ENCODE measurements around the gene TGM2. TPM values are rescaled to one million over a fixed set of nuclear protein-coding genes. Genes with fewer than 3 reads are reported as not detected.

The TGM2 gene
- polyA plus RNA-seq, 2 of the 4 experiments (the other 2 are of a cell fraction) = 173 to 441 TPM

DNA sequence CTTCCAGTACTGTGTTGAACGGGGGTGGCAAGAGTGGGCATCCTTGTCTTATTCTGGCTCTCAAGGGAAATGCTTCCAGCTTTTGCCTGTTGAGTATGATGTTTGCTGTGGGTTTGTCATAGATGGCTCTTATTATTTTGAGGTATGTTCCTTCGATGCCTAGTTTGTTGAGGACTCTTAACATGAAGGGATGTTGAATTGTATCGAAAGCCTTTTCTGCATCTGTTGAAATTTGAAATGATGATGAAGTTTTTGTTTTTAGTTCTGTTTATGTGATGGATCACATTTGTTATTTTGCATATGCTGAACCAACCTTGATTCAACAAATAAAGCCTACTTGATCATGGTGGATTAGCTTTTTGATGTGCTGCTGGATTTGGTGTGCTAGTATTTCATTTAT is 83.5 kb downstream of the TGM2 start:
- H3K4me2 ChIP-seq = no peak overlapping the region
- H3K27ac ChIP-seq = no peak overlapping the region
- DNase-seq (ENCODE audit: low read depth in 1 of 2, low spot score in 1 of 2) (no peak), ATAC-seq (no peak), FAIRE-seq (no peak)
- H3K4me3 ChIP-seq = no peak overlapping the region
- CTCF ChIA-PET = interaction anchor here (0.8 to 4.0 kb wide), 2 partner anchors 24 to 141 kb away, joined by 3 to 16 read pairs; no protein-coding TSS in a partner anchor
- TF ChIP-seq, protein P1, sequence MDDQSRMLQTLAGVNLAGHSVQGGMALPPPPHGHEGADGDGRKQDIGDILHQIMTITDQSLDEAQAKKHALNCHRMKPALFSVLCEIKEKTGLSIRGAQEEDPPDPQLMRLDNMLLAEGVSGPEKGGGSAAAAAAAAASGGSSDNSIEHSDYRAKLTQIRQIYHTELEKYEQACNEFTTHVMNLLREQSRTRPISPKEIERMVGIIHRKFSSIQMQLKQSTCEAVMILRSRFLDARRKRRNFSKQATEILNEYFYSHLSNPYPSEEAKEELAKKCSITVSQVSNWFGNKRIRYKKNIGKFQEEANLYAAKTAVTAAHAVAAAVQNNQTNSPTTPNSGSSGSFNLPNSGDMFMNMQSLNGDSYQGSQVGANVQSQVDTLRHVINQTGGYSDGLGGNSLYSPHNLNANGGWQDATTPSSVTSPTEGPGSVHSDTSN (IDR thresholded peaks at IDR 0.05) = no peak
- TF ChIP-seq RAD21 (conservative IDR thresholded peaks at IDR 0.05 in 1 of 2, IDR thresholded peaks at IDR 0.05 in 1 of 2) (no peak), EP300 (IDR thresholded peaks at IDR 0.05) (no peak), JUNB (IDR thresholded peaks at IDR 0.05) (no peak), CBX2 (IDR thresholded peaks at IDR 0.05; ENCODE audit: borderline replicate concordance, low read depth) (no peak), KDM1A (IDR thresholded peaks at IDR 0.05; ENCODE audit: low read depth) (no peak), NFE2L2 (conservative IDR thresholded peaks at IDR 0.05; ENCODE audit: low read length) (no peak), SMC3 (IDR thresholded peaks at IDR 0.05) (no peak), HOXA7 (CRISPR knock-in tag; IDR thresholded peaks at IDR 0.05) (no peak), HDAC2 (IDR thresholded peaks at IDR 0.05) (no peak), TFCP2L1 (CRISPR knock-in tag; IDR thresholded peaks at IDR 0.05) (no peak), RCOR1 (IDR thresholded peaks at IDR 0.05; ENCODE audit: low read depth, low read length) (no peak), ESRRA (IDR thresholded peaks at IDR 0.05; ENCODE audit: borderline replicate concordance, low read length) (no peak)
- TF ChIP-seq, protein P2, sequence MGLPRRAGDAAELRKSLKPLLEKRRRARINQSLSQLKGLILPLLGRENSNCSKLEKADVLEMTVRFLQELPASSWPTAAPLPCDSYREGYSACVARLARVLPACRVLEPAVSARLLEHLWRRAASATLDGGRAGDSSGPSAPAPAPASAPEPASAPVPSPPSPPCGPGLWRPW (IDR thresholded peaks at IDR 0.05) = no peak
- TF ChIP-seq, protein P3, sequence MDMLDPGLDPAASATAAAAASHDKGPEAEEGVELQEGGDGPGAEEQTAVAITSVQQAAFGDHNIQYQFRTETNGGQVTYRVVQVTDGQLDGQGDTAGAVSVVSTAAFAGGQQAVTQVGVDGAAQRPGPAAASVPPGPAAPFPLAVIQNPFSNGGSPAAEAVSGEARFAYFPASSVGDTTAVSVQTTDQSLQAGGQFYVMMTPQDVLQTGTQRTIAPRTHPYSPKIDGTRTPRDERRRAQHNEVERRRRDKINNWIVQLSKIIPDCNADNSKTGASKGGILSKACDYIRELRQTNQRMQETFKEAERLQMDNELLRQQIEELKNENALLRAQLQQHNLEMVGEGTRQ (IDR thresholded peaks at IDR 0.05) = no peak
- peaks cover 10% of the 10 kb centered on the region; the same call in 1 of the 3 replicates for H3K9me3 ChIP-seq
- WGBS (ENCODE audit: missing lambda C conversion rate) = 98% methylated on average over 3 of the region's 3 CpGs
- H3K4me1 ChIP-seq = peaks cover 9% of the 10 kb centered on the region; the same call in 2 of the 3 replicates
- POLR2A ChIA-PET = no interaction called here

DNA sequence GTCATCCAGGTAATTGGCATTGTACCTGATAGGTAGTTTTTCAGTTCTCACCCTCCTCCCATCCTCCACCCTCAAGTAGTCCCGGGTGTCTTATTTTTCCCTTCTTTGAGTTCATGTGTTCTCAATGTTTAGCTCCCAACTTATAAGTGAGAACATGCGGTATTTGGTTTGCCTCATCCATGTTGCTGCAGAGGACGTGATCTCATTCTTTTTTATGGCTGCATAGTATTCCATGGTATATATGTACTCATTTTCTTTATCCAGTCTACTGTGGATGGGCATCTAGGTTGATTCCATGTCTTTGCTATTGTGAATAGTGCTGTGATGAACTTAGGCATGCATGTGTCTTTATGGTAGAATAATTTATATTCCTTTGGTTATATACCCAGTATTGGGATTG is 85.7 kb downstream of the TGM2 start:
- FAIRE-seq = no peak
- Histone ChIP-seq H3K4me3 (no peak overlapping the region), H3K4me2 (no peak overlapping the region), H3K9me3 (peaks cover 10% of the 10 kb centered on the region; the same call in 1 of the 3 replicates), H3K27ac (no peak overlapping the region), H3K4me1 (peaks cover 8% of the 10 kb centered on the region; the same call in 2 of the 3 replicates)
- DNase-seq (ENCODE audit: low read depth in 1 of 2, low spot score in 1 of 2) = no peak
- 95% methylated on average over 3 of the region's 3 CpGs for WGBS (ENCODE audit: missing lambda C conversion rate)
- ChIA-PET POLR2A (no interaction called here), CTCF (interaction anchor here (1.2 to 4.0 kb wide), 3 partner anchors 13 to 143 kb away, joined by 4 to 16 read pairs (median 11); no protein-coding TSS in a partner anchor)
- no peak for TF ChIP-seq FOSB (CRISPR knock-in tag; IDR thresholded peaks at IDR 0.05)
- no peak for TF ChIP-seq RFX5 (IDR thresholded peaks at IDR 0.05)
- no peak for TF ChIP-seq NFE2L2 (conservative IDR thresholded peaks at IDR 0.05; ENCODE audit: low read length)
- ATAC-seq = no peak

DNA sequence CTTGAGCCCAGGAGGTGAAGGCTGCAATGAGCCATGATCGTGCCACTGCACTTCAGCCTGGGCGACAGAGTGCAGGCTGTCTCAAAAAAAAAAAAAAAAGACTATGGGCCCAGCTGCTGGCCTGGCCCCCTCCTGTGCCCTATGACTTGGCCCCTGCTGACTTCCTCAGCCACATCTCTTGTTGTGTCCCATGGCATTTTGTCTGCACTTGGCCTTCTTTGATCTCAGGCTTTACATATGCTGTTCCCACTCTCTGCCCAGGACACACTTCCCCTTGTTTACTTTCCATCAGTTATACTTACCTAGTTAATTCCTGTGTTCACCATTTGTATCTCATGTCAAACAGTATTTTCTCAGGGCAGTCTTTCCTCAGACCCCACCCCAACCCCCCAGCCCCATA is 87.0 kb downstream of the TGM2 start:
- no peak for FAIRE-seq
- TF ChIP-seq, protein P4, sequence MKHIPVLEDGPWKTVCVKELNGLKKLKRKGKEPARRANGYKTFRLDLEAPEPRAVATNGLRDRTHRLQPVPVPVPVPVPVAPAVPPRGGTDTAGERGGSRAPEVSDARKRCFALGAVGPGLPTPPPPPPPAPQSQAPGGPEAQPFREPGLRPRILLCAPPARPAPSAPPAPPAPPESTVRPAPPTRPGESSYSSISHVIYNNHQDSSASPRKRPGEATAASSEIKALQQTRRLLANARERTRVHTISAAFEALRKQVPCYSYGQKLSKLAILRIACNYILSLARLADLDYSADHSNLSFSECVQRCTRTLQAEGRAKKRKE (CRISPR knock-in tag; IDR thresholded peaks at IDR 0.05; ENCODE audit: low read depth) = no peak
- TF ChIP-seq, protein P5, sequence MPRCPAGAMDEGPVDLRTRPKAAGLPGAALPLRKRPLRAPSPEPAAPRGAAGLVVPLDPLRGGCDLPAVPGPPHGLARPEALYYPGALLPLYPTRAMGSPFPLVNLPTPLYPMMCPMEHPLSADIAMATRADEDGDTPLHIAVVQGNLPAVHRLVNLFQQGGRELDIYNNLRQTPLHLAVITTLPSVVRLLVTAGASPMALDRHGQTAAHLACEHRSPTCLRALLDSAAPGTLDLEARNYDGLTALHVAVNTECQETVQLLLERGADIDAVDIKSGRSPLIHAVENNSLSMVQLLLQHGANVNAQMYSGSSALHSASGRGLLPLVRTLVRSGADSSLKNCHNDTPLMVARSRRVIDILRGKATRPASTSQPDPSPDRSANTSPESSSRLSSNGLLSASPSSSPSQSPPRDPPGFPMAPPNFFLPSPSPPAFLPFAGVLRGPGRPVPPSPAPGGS (IDR thresholded peaks at IDR 0.05) = no peak
- no peak for TF ChIP-seq KDM1A (IDR thresholded peaks at IDR 0.05; ENCODE audit: low read depth)
- no peak for TF ChIP-seq PHF8 (IDR thresholded peaks at IDR 0.05; ENCODE audit: borderline replicate concordance, low read depth)
- TF ChIP-seq, protein P6, sequence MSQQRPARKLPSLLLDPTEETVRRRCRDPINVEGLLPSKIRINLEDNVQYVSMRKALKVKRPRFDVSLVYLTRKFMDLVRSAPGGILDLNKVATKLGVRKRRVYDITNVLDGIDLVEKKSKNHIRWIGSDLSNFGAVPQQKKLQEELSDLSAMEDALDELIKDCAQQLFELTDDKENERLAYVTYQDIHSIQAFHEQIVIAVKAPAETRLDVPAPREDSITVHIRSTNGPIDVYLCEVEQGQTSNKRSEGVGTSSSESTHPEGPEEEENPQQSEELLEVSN (IDR thresholded peaks at IDR 0.05; ENCODE audit: borderline replicate concordance, low read depth) = no peak
- no peak for TF ChIP-seq EHMT2 (IDR thresholded peaks at IDR 0.05; ENCODE audit: low read depth)
- TF ChIP-seq NPAS2 (CRISPR knock-in tag; IDR thresholded peaks at IDR 0.05; ENCODE audit: borderline replicate concordance) = no peak
- TF ChIP-seq RAD21 (conservative IDR thresholded peaks at IDR 0.05 in 1 of 2, IDR thresholded peaks at IDR 0.05 in 1 of 2) = no peak
- TF ChIP-seq, protein P7, sequence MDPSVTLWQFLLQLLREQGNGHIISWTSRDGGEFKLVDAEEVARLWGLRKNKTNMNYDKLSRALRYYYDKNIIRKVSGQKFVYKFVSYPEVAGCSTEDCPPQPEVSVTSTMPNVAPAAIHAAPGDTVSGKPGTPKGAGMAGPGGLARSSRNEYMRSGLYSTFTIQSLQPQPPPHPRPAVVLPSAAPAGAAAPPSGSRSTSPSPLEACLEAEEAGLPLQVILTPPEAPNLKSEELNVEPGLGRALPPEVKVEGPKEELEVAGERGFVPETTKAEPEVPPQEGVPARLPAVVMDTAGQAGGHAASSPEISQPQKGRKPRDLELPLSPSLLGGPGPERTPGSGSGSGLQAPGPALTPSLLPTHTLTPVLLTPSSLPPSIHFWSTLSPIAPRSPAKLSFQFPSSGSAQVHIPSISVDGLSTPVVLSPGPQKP (IDR thresholded peaks at IDR 0.05; ENCODE audit: low read depth, low read length) = no peak
- no peak for TF ChIP-seq ZFP36 (IDR thresholded peaks at IDR 0.05; ENCODE audit: borderline replicate concordance, partially characterized antibody)
- TF ChIP-seq HDAC2 (IDR thresholded peaks at IDR 0.05) = no peak

More for the DNA sequence above, 87.0 kb downstream of the TGM2 start:
- no peak overlapping the region for H3K4me2 ChIP-seq
- no peaks in the 10 kb centered on the region for H3K4me1 ChIP-seq
- POLR2A ChIA-PET = no interaction called here
- CTCF ChIA-PET = interaction anchor here (0.6 to 6.2 kb wide), 5 partner anchors 20 to 144 kb away, joined by 3 to 40 read pairs (median 6); no protein-coding TSS in a partner anchor
- DNase-seq (ENCODE audit: low read depth in 1 of 2, low spot score in 1 of 2) (no peak), ATAC-seq (no peak)
- peaks cover 14% of the 10 kb centered on the region for H3K9me3 ChIP-seq
- no peak overlapping the region for H3K27ac ChIP-seq
- WGBS (ENCODE audit: missing lambda C conversion rate) = 94% methylated on average over 2 of the region's 2 CpGs
- no peak overlapping the region for H3K4me3 ChIP-seq
